HCT116 (cell line): Measurements from ENCODE around the gene TEX29. TPM values are rescaled to one million over a fixed set of nuclear protein-coding genes. Genes with fewer than 3 reads are reported as not detected.

ENCODE experiments used
- ATAC-seq: fragments of 200-7000 bp; cut with Tn5 transposase; 2 replicates; pipeline ENCODE4 v1.9.1; 2020; ENCODE audit warnings: mild to moderate bottlenecking, moderate library complexity
- BruUV-seq: library from RNA; stranded (reverse); fragments of 400-500 nt; replicated peaks from 2 replicates; lab custom pipeline; 2021; lab: Mats Ljungman, UMichigan
- CTCF ChIA-PET: fragments of 300-600 bp; sonication (Branson Sonifier 250); formaldehyde crosslinking; loops from one replicate; lab custom pipeline; 2021; ENCODE audit warnings: antibody characterized with exemption; lab: Charles Lee
- POLR2A ChIA-PET: fragments of 300-600, 350-600 bp; sonication (Branson Sonifier 250); formaldehyde crosslinking; loops from one replicate; lab custom pipeline; 2021; ENCODE audit warnings: antibody characterized with exemption; lab: Charles Lee
- RAD21 ChIA-PET, 2 experiments: fragments of 300-600 bp; sonication (Branson Sonifier 250); formaldehyde crosslinking; loops; one replicate each; lab custom pipeline; 2023; ENCODE audit warnings: low total read pairs in 2 of 2; ENCODE audit not compliant: uncharacterized antibody in 2 of 2, unreplicated experiment in 2 of 2, low non-redundant PET in 1 of 2; lab: Charles Lee
- DNase-seq: peaks from one replicate; pipeline ENCODE4 v3.0.0-alpha.2; 2010; ENCODE audit warnings: low read depth, low spot score
- H2AFZ ChIP-seq: fragments of 200-600 bp; shearing (Covaris generic), sonication (generic); 2 replicates; pipeline ENCODE4 v1.6.1; 2017; ENCODE audit warnings: low read depth, mixed run types, mixed read lengths, antibody characterized with exemption, low read length; ENCODE audit not compliant: poor library complexity, severe bottlenecking
- H3K27ac ChIP-seq: 2 replicates; pipeline ENCODE4 v1.5.1; 2012; ENCODE audit warnings: low read depth, low read length
- H3K27me3 ChIP-seq: fragments of 200-600 bp; sonication (generic); 2 replicates; pipeline ENCODE4 v1.6.1; 2016; ENCODE audit warnings: mixed run types, low read length, mixed read lengths; ENCODE audit not compliant: insufficient read depth
- H3K36me3 ChIP-seq, 2 experiments: fragments of 200-500 bp in 1 of 2; fragments of 200-600 bp in 1 of 2; sonication (Bioruptor generic) in 1 of 2; sonication (generic) in 1 of 2; 2 replicates each; pipeline versions ENCODE4 v1.5.1 to v1.6.1; 2014 to 2016; ENCODE audit warnings: low read length in 2 of 2, inconsistent platforms in 1 of 2, mixed read lengths in 1 of 2, mixed run types in 1 of 2; ENCODE audit not compliant: insufficient read depth in 2 of 2, control insufficient read depth in 1 of 2
- H3K4me1 ChIP-seq, 2 experiments: fragments of 200-600 bp in 1 of 2; sonication (generic) in 1 of 2; 2 replicates each; pipeline versions ENCODE4 v1.5.1 to v1.6.1; 2012 to 2017; ENCODE audit warnings: low read length in 2 of 2, inconsistent platforms in 1 of 2, mild to moderate bottlenecking in 1 of 2, mixed read lengths in 1 of 2, mixed run types in 1 of 2, moderate library complexity in 1 of 2; ENCODE audit not compliant: insufficient read depth in 2 of 2, control insufficient read depth in 1 of 2
- H3K4me2 ChIP-seq: fragments of 200-600 bp; sonication (generic); 2 replicates; pipeline ENCODE4 v1.6.1; 2017; ENCODE audit warnings: mixed run types, low read length, mixed read lengths
- H3K4me3 ChIP-seq, 2 experiments: fragments of 200-600 bp in 1 of 2; sonication (generic) in 1 of 2; replicated peaks in 1 of 2; 2 replicates each; pipeline ENCODE4 v1.5.1; 2011 to 2016; ENCODE audit warnings: low read length in 2 of 2, control low read depth in 1 of 2, low read depth in 1 of 2, mild to moderate bottlenecking in 1 of 2, mixed read lengths in 1 of 2, mixed run types in 1 of 2
- H3K79me2 ChIP-seq: fragments of 200-600 bp; sonication (generic); 2 replicates; pipeline ENCODE4 v1.6.1; 2017; ENCODE audit warnings: mild to moderate bottlenecking, mixed run types, low read length, moderate library complexity, mixed read lengths; ENCODE audit not compliant: insufficient read depth
- H3K9ac ChIP-seq: fragments of 200-600 bp; sonication (generic); 2 replicates; pipeline ENCODE4 v1.6.1; 2016; ENCODE audit warnings: low read length, mixed read lengths
- H3K9me2 ChIP-seq: fragments of 200-600 bp; sonication (generic), shearing (Covaris generic); 2 replicates; pipeline ENCODE4 v1.6.1; 2017; ENCODE audit warnings: mixed run types, mild to moderate bottlenecking, moderate library complexity; ENCODE audit not compliant: insufficient read depth
- H3K9me3 ChIP-seq, 2 experiments: fragments of 200-500 bp in 1 of 2; fragments of 200-600 bp in 1 of 2; sonication (Bioruptor generic) in 1 of 2; sonication (generic) in 1 of 2; 2 replicates each; pipeline ENCODE4 v1.6.1; 2014 to 2017; ENCODE audit warnings: low read length in 2 of 2, mixed read lengths in 2 of 2, inconsistent platforms in 1 of 2, low read depth in 1 of 2, mild to moderate bottlenecking in 1 of 2, mixed run types in 1 of 2, moderate library complexity in 1 of 2; ENCODE audit not compliant: control insufficient read depth in 1 of 2, insufficient read depth in 1 of 2
- H4K20me1 ChIP-seq: fragments of 200-600 bp; sonication (generic), shearing (Covaris generic); 2 replicates; pipeline ENCODE4 v1.6.1; 2017; ENCODE audit warnings: mixed run types, mild to moderate bottlenecking, moderate library complexity; ENCODE audit not compliant: insufficient read depth
- CBX3 ChIP-seq: IDR thresholded peaks from 2 replicates; pipeline ENCODE4 v1.6.1; 2012; ENCODE audit warnings: low read depth
- CTCF ChIP-seq, 3 experiments: fragments of 200-600 bp in 1 of 3; sonication (generic) in 1 of 3; IDR thresholded peaks in 2 of 3; conservative IDR thresholded peaks in 1 of 3; 2 replicates each; pipeline ENCODE4 v1.5.1; 2012 to 2017; ENCODE audit warnings: low read depth in 2 of 3, low read length in 2 of 3, antibody characterized with exemption in 1 of 3, borderline replicate concordance in 1 of 3, control low read depth in 1 of 3, mild to moderate bottlenecking in 1 of 3, mixed read lengths in 1 of 3, mixed run types in 1 of 3, moderate library complexity in 1 of 3; ENCODE audit not compliant: insufficient read depth in 1 of 3
- FOSL1 ChIP-seq: IDR thresholded peaks from 2 replicates; pipeline ENCODE4 v1.6.1; 2012; ENCODE audit warnings: low read depth
- JUND ChIP-seq: IDR thresholded peaks from 2 replicates; pipeline ENCODE4 v1.6.1; 2012
- POLR2A ChIP-seq: IDR thresholded peaks from 2 replicates; pipeline ENCODE4 v1.7.0; 2011; ENCODE audit warnings: borderline replicate concordance; ENCODE audit not compliant: insufficient read depth, insufficient read length; ENCODE audit errors: extremely low read depth
- REST ChIP-seq: IDR thresholded peaks from 2 replicates; pipeline ENCODE4 v1.6.1; 2012; ENCODE audit warnings: low read depth
- SP1 ChIP-seq: IDR thresholded peaks from 2 replicates; pipeline ENCODE4 v1.6.1; 2012; ENCODE audit warnings: low read depth
- TCF7L2 ChIP-seq: IDR thresholded peaks from 2 replicates; pipeline ENCODE4 v1.7.0; 2011; ENCODE audit warnings: borderline replicate concordance, inconsistent platforms; ENCODE audit not compliant: insufficient read depth, insufficient read length; ENCODE audit errors: extremely low read depth
- YY1 ChIP-seq: IDR thresholded peaks from 2 replicates; pipeline ENCODE4 v1.6.1; 2011; ENCODE audit warnings: low read length, low read depth, moderate library complexity, mild to moderate bottlenecking; ENCODE audit not compliant: insufficient replicate concordance; ENCODE audit errors: extremely low read depth
- ZBTB33 ChIP-seq: IDR thresholded peaks from 2 replicates; pipeline ENCODE4 v1.6.1; 2011; ENCODE audit warnings: mild to moderate bottlenecking, low read length, moderate library complexity; ENCODE audit not compliant: insufficient replicate concordance; ENCODE audit errors: extremely low read depth
- ZNF274 ChIP-seq: fragments of 200-500 bp; sonication (Bioruptor generic); IDR thresholded peaks from 2 replicates; pipeline ENCODE4 v1.6.1; 2014; ENCODE audit warnings: mild to moderate bottlenecking, low read depth, low read length, inconsistent platforms
- intact Hi-C: fragments of 100-400 bp; cut with micrococcal nuclease; formaldehyde crosslinking; loops from 2 replicates; pipeline ENCODE4 v1.10.0; 2022
- total RNA-seq: library from RNA; stranded (reverse); gene quantifications from one replicate; pipeline ENCODE4 v1.2.1, GENCODE V29; 2021; ENCODE audit not compliant: unreplicated experiment
- TF ChIP-seq, protein P1 (sequence below): IDR thresholded peaks from 2 replicates; pipeline ENCODE4 v1.6.1; 2012

TEX29 gene
- total RNA-seq, 1 experiment from 2014 or later, result not detected

- ChIA-PET RAD21 (no interaction called here), POLR2A (no interaction called here), CTCF (no interaction called here)
- Histone ChIP-seq H4K20me1 (no peaks in the 10 kb centered on the region), H3K27me3 (no peaks in the 10 kb centered on the region), H3K4me3 (no peak overlapping the region), H3K36me3 (peaks cover 2 to 27% of the 10 kb centered on the region in 2 experiments), H3K27ac (no peak overlapping the region), H3K9me2 (no peaks in the 10 kb centered on the region), H3K4me2 (no peak overlapping the region)
- DNase-seq, result no peak
- BruUV-seq, result no TSS peak
- TF ChIP-seq CBX3 (no peak), REST (no peak), ZBTB33 (no peak), ZNF274 (no peak), JUND (no peak), POLR2A (no peak), CTCF (IDR thresholded peaks at IDR 0.05 in 2 of 3, conservative IDR thresholded peaks at IDR 0.05 in 1 of 3; ENCODE audit: borderline replicate concordance in 1 of 3, insufficient read depth in 1 of 3, low read depth in 2 of 3, low read length in 2 of 3) (no peak), FOSL1 (no peak), YY1 (no peak), SP1 (no peak), TCF7L2 (no peak)
- TF ChIP-seq, protein P1, sequence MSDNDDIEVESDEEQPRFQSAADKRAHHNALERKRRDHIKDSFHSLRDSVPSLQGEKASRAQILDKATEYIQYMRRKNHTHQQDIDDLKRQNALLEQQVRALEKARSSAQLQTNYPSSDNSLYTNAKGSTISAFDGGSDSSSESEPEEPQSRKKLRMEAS, result no peak
- TF ChIP-seq, all 23 proteins: peak for 0
- Histone ChIP-seq H3K79me2 (peaks cover 5% of the 10 kb centered on the region; the same call in 1 of the 2 replicates), H2AFZ (no peak overlapping the region), H3K9me3 (no peaks in the 10 kb centered on the region), H3K9ac (no peak overlapping the region), H3K4me1 (no peaks in the 10 kb centered on the region)
- intact Hi-C loops, result no loop called here
- ATAC-seq, result no peak
Measured at GRCh38 chr13:111275382-111275781, 45.1 kb upstream of the TEX29 start.
